GM20000 (cell line): ENCODE measurements around the gene OR51G1.
"Not testable (repeated sequence)": the region's sequence is repeated elsewhere in the genome, so short reads cannot be mapped to it uniquely, and the experiment has no call there.

Experiments used
- DNase-seq: peaks from one replicate; pipeline ENCODE4 v3.0.0; 2012; ENCODE audit warnings: low spot score
- CTCF ChIP-seq: IDR thresholded peaks from 2 replicates; pipeline ENCODE4 v1.5.1; 2012; ENCODE audit warnings: mild to moderate bottlenecking, control low read depth; ENCODE audit errors: extremely low read depth, missing control alignments

OR51G1 gene, protein sequence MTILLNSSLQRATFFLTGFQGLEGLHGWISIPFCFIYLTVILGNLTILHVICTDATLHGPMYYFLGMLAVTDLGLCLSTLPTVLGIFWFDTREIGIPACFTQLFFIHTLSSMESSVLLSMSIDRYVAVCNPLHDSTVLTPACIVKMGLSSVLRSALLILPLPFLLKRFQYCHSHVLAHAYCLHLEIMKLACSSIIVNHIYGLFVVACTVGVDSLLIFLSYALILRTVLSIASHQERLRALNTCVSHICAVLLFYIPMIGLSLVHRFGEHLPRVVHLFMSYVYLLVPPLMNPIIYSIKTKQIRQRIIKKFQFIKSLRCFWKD

GRCh38 chr11:4924239-4924638 is at the start of gene OR51G1:
OR51G1 (minus strand) TSS chr11:4924339; CDS start chr11:4924339, 0 bp downstream.
- DNase-seq: no peak
- TF ChIP-seq CTCF: no peak

DNA sequence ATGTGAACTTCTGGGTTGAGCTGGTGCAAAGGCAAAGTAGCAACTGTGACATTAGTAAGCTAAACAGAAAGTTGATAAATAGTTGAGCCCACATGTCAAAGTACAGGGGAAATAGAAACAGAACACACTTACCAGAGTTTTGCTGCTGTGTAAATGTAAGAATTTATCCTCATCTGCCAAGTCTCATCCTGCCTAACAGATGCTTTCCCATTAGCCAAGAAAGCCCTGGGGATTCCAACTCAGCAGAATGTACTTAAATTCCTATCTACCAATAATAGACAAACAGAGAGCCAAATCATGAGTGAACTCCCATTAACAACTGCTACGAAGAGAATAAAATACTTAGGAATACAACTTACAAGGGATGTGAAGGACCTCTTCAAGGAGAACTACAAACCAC is 38.7 kb upstream of the OR51G1 start:
- TF ChIP-seq CTCF: no peak
- no peak for DNase-seq

DNA sequence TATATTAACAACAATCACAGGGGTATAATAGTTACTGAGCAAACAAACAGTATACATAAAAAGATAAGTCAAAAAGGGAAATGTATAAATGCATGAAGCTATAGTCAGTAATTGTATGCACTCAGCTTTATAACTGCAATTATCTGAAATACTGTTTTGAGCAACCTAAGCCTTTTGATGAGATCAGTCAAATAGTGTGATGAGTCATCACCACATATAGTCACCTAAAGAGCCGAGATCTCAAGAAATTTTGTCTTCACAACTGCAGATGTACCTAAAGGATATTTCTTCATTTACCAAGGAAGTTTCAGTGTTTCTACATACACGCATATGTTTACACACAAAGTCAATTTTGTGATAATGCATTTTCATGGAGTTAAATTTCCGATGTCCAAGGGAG is 36.7 kb upstream of the OR51G1 start:
- no peak for DNase-seq
- TF ChIP-seq CTCF: no peak

DNA sequence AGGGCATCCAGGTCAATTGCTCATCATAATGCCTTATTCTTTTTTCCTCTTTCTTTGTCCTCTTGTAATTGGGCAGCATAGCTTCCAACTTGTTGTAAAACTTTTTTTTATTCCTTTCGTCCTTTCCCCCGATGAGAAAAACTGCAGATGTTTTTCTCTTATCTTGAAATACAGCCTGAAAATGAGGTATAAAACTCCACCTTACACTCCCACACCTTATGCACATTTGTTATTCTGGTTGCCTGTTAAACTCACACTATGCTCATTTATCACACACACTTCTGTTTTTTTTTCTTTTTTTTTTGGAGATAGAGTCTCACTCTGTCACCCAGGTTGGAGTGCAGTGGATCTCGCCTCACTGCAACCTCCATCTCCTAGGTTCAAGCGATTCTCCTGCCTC is 33.3 kb upstream of the OR51G1 start:
- no peak for DNase-seq
- TF ChIP-seq CTCF: no peak

- not testable (repeated sequence) for DNase-seq
Observed at GRCh38 chr11:4955613-4956012, 31.5 kb upstream of the OR51G1 start, which contains the start of gene OR51A2. OR51A2 (minus strand) TSS chr11:4955713; CDS start chr11:4955713, 0 bp downstream.

DNA sequence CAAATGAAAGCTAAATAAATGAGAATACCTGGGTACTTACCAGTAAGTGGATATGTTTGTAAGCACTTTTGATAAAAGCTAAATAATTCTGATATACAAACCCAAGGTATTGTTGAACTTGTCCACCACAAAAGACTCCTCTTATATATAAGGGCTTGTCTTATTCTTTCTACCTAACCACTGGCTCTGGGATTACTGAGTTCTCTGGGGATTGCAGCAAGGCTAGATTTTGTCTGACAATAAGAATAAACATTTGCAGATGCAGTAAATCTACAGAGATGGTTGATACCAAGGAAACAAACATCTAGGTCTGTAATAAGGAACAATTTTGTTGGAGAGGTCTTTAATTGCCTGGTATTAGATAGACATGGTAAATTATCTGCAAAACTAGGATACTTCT is 23.4 kb upstream of the OR51G1 start, which contains the start of gene OR51A4:
OR51A4 (minus strand) TSS at position 101 of the 400 bp plus-strand sequence. CDS start 505 bp downstream, outside the sequence.
- no peak for DNase-seq
- TF ChIP-seq CTCF: no peak

DNA sequence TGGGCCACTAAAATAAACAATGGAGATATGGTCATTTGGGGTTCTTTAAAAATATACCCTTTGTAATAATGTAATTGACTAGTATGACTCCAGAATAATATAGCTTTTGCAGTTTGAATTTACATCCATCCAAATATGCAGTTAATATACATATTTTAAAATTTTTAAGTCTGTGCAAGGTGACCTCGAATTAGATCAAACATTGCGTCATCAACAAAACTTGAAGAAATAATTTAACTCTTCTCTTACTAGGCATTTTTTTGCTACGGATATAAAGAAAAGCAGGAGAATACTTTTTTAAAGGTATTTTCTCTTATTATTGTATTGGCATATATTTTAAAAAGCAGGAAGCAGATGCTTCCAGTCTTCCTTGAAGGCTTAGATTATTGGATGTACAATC is 12.6 kb upstream of the OR51G1 start:
- DNase-seq: no peak
- TF ChIP-seq CTCF: no peak

GRCh38 chr11:4932751-4933150 is 8.6 kb upstream of the OR51G1 start:
- DNase-seq: no peak
- no peak for TF ChIP-seq CTCF
